Keratinocyte (primary cell): Measurements from ENCODE around the gene PSMB1.

Experiments used
- CTCF ChIP-seq, 3 experiments: IDR thresholded peaks in 1 of 3; conservative IDR thresholded peaks in 1 of 3; optimal IDR thresholded peaks in 1 of 3; 2 replicates in 2 of 3; 3 replicates in 1 of 3; pipeline versions ENCODE3 to v1.5.1; 2011; ENCODE audit warnings: low read length in 3 of 3, mild to moderate bottlenecking in 3 of 3, moderate library complexity in 2 of 3, control low read depth in 1 of 3, inconsistent platforms in 1 of 3; ENCODE audit not compliant: insufficient read depth in 2 of 3; ENCODE audit errors: extremely low read depth in 1 of 3
- EZH2 ChIP-seq: IDR thresholded peaks from one replicate; pipeline ENCODE4 v1.6.1; 2012; ENCODE audit warnings: inconsistent platforms, mild to moderate bottlenecking, low read length, moderate library complexity

GRCh38 chr6:170535004-170535403 is 18.1 kb downstream of the PSMB1 start:
- no peak for TF ChIP-seq EZH2
- no peak for TF ChIP-seq CTCF (optimal IDR thresholded peaks at IDR 0.05 in 1 of 3, IDR thresholded peaks at IDR 0.05 in 1 of 3, conservative IDR thresholded peaks at IDR 0.05 in 1 of 3; ENCODE audit: extremely low read depth in 1 of 3, insufficient read depth in 2 of 3, low read length in 3 of 3)
